GM19324 (cell line): ENCODE results near the gene COX6A2.
A peak's percentile ranks its signal among the peaks of the same experiment; 100 is the strongest.
"Not testable (repeated sequence)": the region's sequence is repeated elsewhere in the genome, so short reads cannot be mapped to it uniquely, and the experiment has no call there.

Experiments
- ATAC-seq: cut with Tn5 transposase; IDR thresholded peaks from one replicate; pipeline ENCODE4 v1.9.1; 2021; ENCODE audit warnings: mild to moderate bottlenecking, moderate library complexity; ENCODE audit not compliant: unreplicated experiment, low FRiP score

The COX6A2 gene

GRCh38 chr16:31464348-31464769, 36.2 kb upstream of the COX6A2 start:
- ATAC-seq = no peak

GRCh38 chr16:31461921-31462804, 34.0 kb upstream of the COX6A2 start:
- no peak for ATAC-seq

DNA sequence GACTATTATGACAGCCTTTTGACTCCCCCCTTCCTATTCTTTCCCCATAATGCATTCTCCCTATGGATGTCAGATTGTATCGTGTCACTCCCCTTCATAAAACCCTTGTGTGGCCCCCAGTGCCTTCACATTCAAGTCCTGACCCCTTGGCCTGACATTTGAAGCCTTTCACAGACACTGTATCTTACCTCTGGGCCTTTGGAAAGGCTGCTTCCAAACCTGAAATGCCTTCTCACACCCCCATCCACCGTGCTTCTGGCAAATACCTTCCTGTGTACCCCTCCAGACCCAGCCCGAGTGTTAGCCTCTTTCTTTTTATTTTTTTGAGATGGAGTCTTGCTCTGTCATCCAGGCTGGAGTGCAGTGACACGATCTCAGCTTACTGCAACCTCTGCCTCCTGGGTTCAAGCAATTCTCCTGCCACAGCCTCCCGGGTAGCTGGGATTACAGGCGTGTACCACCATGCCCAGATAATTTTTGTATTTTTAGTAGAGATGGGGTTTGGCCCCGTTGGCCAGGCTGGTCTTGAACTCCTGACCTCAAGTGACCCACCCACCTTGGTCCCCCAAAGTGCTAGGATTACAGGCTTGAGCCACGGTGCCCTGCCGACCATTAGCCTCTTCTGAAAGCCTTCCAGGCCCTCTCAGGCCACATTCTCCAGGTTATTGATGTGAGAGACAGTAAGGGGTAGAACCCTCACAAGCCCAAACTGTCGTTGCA, 33.2 kb upstream of the COX6A2 start:
- no peak for ATAC-seq

GRCh38 chr16:31460582-31461002, 32.4 kb upstream of the COX6A2 start:
- no peak for ATAC-seq

DNA sequence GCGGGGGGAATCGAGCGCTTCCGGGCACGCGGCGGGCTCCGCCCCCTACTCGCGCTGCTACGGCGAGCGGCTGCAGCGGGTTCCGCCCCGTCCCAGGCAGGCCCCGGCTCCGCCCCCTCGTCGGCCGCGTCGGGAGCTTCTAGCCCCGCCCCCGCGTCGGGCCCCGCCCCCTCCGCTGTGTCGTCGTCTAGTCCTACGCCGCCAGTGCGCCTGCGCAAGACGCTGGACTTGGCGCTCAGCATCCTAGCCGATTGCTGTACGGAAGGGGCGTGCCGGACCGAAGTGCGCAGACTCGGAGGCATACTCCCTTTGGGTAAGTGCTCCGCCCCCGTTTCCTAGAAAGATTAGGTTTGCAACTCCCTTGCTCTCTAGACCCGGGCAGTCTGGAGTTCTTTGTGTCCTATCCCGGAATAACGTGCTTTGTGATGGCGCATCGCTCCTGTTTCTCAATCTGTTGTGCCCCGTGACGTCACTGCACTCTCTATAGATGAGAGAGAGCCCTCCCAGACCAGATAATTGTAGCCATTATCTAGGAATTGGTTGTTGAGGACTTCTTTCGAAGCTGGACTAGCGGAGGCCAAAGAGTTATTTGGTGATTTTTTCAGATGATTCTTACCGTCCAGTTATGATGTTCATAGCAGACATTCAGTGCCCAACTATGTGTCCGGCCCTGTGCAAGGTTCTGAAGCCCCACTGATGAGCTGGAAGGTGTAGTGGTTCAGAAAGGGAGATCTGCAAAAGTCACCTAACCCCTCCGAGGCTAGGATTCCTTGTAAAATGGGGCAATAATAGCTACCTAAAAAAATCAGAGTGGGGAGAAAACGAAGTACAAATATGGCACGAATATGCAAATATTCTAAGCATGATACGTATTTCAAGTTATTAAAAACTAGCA, 31.8 kb upstream of the COX6A2 start:
- peak; percentile 85 for ATAC-seq

DNA sequence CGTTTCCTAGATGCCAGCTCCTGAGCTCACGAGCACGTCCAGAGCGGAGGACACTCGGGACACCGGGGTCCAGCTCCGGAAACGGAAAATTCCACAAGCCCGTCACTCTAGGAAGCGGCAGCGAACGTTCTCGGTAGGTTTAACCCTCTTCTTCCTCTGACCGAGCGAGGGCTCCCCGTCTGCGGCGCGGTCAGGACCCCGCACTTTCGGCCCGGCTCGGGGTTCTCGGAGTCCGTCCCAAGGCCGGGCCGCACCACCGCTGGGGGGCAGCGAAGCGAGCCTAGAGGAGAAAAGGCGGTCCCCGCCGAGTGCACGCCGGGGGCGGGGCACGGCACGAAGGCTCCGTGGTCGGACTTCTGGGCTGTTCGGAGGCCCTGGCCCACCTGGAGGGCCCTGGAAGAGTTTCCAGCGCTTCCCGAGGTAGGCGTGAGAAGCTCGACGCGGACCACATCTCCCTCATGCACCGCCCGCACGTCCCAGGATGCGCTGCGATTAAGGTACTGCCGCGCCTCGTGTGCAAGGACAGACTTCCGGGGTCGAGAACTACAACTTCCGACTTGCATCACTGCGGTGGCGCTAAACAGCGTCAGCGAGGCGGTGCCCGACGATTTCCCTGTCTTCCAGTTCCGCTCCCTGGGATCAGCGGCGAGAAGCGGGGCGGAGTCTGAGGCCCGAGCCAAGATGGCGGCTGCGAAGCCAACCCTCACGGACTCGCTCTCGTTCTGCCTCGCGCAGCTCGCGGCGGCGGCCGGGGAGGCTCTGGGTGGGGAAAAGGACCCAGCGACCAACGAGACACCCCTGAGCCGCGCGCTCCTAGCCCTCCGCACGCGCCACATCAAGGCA, 30.9 kb upstream of the COX6A2 start, which contains the start of gene ARMC5:
Gene ARMC5, plus strand, starts transcription at position 658 of the 843 bp plus-strand sequence. Its CDS starts 24 bp downstream, at position 682.
- ATAC-seq = peak; percentile 81

DNA sequence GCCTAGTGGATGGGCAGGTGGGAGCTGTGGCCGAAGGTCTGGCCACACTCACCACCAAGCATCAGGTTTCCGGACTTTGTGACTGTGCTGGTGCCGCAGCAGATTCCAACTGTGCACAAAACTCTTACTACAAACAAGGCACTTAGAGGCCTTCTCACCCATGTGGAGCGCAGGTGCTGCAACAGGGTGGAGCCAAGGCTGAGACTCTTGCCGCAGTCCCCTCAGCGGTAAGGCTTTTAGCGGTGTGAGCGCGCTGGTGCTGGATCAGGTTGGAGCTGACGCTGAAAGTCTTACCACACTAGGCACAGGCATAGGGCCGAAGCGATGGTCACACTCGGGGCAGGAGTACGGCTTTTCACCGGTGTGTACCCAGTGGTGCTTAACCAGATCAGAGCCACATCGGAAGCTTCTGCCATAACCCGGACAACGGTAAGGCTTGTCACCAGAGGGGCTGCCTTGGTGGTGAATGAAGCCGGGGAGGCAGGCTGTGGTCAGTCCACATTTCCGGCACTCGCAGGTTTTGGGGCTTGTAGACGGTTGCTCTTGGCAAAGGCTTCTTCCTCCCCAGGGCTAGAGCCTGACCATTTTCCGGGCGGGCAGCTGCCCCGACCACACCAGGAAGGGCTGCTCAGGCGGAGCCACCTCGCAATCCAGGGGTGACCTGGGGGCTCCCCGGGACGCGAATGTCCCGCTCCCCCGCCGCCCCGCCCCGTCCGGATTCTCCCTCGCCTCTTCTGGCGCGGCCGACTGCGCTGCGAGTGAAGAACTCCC, 30.1 kb upstream of the COX6A2 start:
- peak; percentile 2 for ATAC-seq

- no peak for ATAC-seq
Measured at GRCh38 chr16:31456988-31457360, 28.8 kb upstream of the COX6A2 start.

DNA sequence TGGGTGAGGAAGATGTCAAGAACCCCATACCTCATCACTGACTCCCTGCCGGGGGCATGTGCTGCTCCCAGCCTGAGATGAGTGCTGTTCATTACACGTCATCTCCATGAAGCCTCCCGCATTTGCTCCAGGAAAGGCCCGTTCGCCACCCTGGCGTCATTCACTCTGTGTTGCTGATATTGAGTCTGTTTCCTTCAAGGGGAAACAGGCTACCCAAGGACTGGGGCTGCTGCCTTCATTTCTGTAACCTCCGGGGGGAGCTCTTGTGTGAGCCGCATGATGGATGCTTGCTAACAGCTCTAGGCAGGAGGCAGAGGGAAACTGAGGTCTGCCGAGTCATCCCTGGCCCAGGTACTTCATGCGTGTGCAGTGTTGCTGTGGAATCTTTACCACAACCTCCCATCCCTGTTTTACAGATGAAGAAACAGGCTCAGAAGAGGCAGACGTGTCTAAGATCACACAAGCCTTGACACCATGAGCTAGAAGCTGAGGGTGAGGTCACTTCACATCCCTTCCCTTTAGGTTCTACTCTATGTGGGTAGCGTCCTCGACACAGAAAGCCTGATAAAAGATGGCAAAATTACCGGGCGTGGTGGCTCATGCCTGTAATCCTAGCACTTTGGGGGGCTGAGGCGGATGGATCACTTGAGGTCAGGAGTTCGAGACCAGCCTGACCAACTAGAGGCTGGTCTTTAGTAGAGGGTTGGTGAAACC, 27.6 kb upstream of the COX6A2 start:
- ATAC-seq = no peak

DNA sequence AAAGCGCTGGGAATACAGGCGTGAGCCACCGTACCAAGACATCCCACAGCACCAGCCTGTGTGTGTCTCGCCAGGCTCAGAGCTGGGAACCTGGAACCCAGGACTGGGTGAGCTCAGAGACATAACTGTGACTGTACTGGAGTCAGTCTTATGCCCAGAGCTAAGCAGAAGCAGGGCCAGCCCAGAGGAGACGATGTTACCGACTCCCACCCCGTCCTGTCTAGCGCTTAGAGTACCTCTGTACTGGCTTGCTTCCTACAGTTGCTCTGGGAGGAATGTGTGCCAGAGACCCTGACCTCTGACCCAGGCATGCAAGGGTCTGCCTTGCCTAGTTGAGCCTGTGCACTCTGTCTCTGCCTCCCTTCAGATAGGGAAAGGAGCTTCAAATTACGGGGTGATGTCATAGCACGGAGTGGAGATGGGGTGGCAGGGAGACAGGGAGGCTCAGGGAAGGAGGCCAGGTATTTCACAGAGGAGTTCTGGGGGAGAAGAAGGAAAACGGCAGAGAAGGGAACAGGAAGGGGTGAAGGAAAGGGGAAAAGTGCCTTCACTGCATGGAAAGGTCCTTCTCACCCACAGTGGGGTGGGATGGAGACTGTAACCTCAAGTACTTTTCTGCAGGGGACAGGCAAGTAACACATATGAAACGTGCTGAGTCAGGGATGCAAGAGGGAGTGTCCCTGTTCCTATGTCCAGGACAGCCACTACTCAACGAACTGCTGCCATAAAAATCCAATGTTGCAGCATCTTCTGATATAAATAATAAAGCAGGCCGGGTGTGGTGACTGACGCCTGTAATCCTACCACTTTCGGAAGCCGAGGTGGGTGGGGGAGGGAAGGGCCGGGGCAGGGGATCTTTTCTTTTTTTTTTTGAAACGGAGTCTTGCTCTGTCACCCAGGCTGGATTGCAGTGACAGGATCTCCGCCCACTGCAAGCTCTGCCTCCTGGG, 25.4 kb upstream of the COX6A2 start:
- no peak for ATAC-seq

GRCh38 chr16:31452631-31453106, 24.5 kb upstream of the COX6A2 start:
- no peak for ATAC-seq

- ATAC-seq = no peak
Measured at GRCh38 chr16:31451681-31452351, 23.7 kb upstream of the COX6A2 start.

- no peak for ATAC-seq
Measured at GRCh38 chr16:31451201-31451600, 23.0 kb upstream of the COX6A2 start.

DNA sequence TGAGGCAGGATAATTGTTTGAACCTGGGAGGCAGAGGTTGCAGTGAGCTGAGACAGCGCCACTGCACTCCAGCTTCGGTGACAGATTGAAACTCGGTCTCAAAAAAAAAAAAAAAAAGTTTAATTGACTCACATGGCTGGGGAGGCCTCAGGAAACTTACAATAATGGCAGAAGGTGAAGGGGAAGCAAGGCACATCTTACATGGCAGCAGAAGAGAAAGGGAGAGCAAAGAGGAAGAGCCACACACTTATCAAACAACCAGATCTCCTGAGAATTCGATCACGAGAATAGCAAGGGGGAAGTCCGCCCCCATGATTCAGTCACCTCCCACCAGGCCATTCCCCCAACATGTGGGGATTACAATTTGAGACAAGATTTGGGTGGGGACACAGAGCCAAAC, 17.8 kb upstream of the COX6A2 start:
- not testable (repeated sequence) for ATAC-seq

- ATAC-seq = no peak
Measured at GRCh38 chr16:31441956-31442355, 13.8 kb upstream of the COX6A2 start.

DNA sequence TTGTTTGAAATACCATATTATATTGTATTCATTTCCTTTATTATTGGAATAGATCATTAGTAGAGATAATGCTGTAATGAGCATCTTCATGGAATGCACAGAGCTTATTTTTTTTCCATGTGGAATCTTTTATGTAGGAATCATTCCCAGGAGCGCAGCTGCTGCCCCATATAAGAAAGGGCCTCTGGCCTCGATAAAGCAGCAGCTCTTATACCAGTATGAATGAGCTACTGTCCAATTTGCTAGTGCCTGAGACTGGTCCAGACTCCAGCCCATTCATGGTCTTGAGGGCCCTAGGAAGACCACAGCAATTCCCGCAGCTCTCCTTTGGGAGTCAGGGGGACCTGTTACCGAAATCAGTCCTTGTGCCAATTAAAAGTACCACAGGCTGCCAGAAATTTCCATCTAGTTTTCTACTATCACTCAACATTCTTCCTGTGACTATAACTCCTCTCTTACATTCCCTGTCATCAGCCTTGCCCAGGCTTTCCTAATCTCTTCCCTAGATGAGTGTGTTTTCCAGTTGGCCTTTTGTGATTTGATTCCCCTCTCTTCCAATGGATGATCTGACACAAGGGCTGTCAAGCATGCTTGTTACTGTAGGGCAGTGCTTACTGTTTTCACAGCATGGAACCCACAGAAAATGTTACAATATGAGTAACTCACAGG, 12.5 kb upstream of the COX6A2 start:
- ATAC-seq = no peak
